ENCODE measurements around the gene CFAP45. TPM values are rescaled to one million over a fixed set of nuclear protein-coding genes. Genes with fewer than 3 reads are reported as not detected.

CFAP45 gene
- total RNA-seq, 1 donor from 2014 or later, result 1.2 TPM

DNA sequence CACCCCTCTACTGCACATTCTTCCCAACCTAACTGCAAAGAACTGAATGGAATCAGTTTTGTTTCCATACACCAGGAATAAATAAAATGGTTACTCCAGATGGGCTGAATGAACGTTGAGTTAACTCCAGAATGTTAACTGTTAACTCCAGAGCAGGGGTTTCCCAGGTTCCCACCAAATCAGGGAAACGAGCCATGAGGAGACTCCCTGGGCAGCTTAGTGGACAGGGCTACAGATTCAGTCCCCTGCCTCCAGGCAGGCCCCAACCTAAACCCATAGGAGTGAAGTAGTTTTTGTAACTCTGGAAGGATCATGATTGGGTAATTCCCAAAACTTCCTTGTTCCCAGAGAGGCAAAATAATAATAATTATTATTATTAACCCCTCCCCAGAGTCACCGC, 51.6 kb downstream of the CFAP45 start:
- DNase-seq, result no peak
- ATAC-seq (ENCODE audit: poor library complexity), result no peak
- intact Hi-C loops (cut with DNase I), result no loop called here

DNA sequence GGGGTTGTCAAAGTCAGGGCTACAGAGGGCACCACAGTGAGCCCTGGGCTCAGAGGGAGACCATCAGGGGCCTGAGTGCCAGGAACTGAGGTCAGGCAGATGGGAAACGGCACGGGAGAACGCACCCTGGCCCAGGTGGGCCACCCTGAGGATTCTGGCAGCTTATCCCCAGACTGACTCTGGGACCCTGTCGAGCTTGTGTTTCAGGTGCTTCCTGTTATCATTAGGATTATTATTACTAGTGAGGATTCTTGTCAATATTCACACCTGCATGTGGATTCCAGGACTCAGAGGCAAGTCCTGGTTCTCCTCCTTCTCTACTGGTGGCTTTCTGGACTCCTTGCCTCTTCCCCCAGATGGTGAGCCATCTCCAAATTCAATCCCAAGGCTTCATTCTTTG, 52.7 kb downstream of the CFAP45 start:
- no peak for ATAC-seq (ENCODE audit: poor library complexity)
- DNase-seq, result no peak
- intact Hi-C loops (cut with DNase I), result no loop called here

DNA sequence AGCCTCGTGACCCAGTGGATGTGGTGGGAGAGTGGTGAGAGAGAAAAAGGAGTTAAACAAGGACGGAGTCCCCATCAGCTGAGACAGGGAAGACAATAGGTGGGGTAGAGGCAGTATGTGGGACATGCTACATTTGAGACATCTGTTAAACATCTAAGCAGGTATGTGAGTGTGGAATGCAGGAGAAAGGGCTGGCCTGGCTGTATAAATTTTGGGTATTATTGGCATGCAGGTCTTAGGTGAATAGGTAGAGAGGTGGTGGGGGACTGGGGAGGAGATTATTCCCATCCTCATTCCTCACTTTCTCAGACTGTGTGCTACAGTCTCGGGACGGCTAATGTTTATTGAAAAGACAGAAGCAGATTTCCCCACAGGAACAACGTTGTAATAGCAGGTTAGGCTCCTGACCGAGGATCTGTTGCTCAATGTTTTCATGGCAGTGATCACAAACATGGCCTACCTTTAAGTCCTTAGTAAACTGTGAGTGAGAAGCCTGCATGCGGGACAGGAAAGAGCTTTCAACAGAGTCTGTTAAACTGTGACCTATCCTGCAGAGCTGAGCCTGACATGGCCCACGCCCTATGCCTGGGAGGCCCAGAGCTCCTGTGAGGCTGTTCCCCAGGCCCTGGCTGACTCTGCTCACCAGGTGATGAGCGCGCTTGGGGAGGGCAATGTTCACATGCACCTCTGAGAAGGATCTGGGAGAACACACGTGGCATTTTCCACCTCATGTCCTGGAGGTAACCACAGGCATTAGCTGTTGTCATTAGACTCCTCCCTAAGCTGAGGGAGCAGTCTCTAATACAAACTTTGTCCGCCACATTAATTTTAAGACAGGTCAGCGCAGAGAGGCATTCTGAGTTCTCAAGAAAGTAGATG, 54.0 kb downstream of the CFAP45 start:
- intact Hi-C loops (cut with DNase I), result no loop called here
- no peak for DNase-seq

DNA sequence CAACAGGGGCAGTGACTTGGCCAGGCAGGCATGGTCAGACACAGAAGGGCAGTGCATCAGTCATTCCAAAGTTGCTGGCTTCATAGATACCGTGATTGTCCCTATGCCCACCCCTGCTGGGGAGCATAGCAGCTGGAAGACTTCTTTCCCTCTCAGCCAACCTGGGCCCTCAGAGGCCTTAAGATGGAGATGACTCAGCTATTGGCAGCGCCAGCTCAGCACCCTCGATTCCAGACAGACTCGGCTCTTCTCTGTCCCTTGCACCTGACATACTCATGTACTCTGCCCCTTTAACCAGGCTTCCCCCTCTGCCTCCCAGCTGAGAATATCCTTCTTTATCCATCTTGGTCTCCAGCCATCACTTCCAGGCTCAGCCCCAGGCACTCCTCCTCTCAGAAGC, 56.5 kb downstream of the CFAP45 start:
- no peak for ATAC-seq (ENCODE audit: poor library complexity)
- intact Hi-C loops (cut with DNase I), result no loop called here
- no peak for DNase-seq

More for the DNA sequence above, 54.0 kb downstream of the CFAP45 start:
- no peak for ATAC-seq (ENCODE audit: poor library complexity)

DNA sequence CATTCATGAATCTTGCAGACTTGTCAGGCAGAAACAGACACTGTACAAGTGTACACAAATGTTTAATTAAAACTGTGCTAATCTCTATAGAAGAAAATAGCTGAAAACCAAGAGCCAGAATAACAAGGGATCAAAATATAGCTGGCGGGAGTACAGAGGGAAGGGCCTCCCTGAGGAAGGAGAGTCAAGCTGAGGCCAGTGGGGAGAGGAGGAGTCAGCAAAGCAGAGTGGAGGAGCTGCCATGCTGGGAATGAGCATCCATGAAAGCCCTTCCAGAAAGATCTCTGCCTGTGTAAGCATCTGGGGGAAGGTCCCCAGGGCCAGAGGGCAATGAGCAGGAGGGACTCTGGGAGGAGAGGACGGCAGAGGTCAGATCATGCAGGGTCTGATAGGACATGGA, 58.2 kb downstream of the CFAP45 start:
- no peak for ATAC-seq (ENCODE audit: poor library complexity)
- intact Hi-C loops (cut with DNase I), result no loop called here
- DNase-seq, result no peak

DNA sequence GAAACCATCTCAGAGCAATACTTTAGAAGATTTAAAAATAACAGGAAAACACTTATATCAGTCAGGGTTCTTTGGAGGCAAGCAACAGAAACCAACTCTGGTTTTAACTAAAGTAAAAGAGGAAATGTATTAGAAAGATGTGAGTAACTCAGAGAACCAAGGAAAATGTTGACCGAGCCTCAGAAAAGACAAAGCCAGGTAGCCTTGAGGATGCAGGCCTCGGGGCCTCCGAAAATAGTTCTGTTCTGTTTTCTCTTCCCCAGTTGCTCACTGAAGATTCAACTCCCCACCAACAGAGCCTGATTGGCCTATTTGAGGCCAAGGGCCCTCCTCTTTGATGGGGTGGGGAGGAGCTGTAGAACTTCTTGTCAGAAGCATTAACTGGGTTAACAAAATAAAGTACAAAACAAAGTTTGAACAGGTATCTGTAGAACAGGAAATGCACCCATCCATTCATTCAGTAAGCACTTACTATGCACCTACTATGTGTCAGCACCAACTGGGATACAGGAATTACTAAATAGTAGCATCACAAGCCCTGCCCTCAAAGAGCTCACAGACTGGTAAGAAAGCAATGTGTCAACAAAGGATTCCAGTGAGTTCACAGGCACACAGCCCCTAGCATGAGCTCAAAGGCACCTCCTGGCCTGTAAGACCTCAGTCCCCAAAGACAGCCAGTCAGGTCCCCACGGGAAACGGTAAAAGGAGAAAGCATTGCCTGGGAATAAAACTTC, 60.7 kb downstream of the CFAP45 start:
- DNase-seq (no peak), ATAC-seq (ENCODE audit: poor library complexity) (no peak)
- intact Hi-C loops (cut with DNase I), result no loop called here

DNA sequence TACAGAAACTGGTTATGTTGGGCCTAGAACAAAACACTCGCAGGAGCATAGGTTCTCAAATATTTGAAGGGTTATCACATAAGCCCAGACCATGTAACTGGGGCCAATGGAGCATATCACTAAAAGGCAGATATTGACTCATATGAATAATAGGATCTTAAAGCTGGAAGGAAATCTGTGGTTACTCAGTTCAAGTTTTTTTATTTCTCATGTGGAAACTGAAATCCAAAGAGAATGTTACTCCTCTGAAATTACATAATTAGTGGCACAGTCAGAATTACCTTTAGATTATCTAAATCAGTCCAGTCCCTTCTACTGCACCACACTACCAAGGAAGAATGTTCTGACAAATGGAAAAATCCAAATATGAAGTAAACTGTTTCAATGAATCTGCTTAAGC, 61.2 kb downstream of the CFAP45 start:
- ATAC-seq (ENCODE audit: poor library complexity) (no peak), DNase-seq (no peak)
- intact Hi-C loops (cut with DNase I), result no loop called here

DNA sequence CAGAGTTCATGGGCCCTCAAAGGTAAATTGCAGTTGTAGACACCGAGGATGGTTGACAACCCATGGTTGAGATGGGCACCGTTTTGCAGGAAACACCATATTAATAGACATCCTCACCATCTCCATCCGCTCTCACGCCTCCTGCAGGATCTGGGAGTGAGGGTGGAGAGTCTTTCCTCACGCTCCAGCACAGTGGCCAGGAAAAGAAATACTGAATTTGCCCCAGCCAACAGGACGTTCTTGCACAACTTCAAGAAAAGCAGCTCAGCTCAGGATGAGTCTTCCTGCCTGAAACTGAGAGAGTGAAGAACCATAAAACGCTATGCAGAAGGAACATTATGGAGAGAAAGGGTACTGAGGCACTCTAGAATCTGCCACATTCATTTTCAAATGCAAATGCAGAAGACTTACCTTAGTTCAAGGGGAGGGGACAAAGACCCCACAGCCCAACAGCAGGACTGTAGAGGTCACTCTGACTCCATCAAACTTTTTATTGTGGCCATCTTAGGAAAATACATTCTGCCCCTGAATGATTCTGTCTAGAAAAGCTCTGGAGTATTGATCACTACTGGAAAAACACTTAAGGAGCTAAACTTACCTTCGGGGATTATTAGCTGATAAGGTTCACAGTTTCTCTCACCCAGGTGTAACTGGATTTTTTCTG, 64.0 kb downstream of the CFAP45 start:
- intact Hi-C loops (cut with DNase I), result no loop called here
- peak; percentile 22 for ATAC-seq (ENCODE audit: poor library complexity)
- no peak for DNase-seq

DNA sequence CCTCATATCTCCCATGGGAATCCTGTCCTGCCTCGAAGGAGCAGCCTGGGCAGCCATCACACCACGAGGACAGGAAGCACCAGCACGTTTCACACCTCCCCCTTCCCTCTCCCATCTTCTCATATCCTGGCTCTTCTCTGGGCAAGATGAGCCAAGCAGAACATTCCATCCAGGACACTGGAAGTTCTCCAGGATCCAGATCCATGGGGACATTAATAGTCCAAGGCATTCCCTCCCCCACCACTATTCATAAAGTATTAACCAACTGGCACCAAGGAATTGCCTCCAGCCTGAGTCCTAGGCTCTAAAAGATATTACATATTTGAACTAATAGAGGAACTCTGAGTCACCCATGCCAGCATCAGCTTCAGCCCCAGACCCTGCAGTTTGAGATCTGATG, 64.6 kb downstream of the CFAP45 start:
- ATAC-seq (ENCODE audit: poor library complexity) (no peak), DNase-seq (no peak)
- intact Hi-C loops (cut with DNase I), result no loop called here

DNA sequence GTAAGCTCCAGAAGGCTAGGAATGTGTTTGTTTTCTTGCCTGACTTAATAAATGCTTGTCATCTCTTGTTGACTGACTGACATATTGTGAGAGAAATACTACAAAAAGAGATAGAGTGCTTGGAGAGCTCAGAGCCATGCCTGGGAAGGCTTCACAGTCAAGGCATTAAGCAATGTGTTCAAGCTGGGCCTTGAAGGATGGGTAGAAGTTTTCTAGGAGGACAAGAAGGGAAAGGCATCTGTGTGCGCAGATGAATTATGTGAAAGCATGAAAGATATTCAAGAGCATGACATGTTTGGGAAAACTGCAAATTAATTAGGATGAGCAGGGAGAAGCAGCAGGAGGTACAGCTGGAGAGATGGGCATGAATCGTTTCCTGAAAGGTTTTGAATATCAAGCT, 67.7 kb downstream of the CFAP45 start:
- DNase-seq (no peak), ATAC-seq (ENCODE audit: poor library complexity) (no peak)
- intact Hi-C loops (cut with DNase I), result no loop called here

DNA sequence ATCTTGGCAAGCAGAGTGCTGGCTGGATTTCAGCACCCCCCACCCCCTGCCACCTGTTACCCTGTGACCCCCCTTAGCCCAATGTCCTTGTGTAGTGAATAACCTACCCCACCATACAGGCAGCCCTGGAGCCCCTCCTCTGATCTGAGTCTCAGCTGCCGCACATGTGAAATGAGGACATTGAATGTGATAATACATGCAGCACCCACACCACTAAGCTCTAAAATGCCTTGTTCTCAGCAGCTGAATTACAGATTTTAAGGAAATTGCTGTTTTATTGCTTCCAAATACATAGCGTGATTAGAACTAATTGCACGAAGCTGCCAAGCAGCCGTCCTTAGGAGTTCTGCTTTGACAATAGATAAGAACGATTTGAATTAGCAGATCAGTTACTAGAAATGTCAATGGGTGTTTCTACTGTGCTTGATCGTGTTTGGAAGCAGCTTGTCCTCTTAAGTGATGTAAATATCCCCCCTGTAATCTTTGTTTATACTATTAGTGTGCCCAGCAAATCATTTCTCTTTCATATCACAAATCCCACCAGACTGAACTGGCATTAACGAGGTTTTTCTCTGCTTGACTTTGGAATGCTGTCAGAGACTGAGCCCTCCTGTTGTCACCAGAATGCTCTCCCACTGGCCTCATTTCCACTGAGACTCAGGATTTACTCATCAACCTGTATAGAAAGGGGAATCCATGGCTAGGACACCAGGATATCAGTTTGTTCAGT, 68.4 kb downstream of the CFAP45 start:
- no peak for ATAC-seq (ENCODE audit: poor library complexity)
- intact Hi-C loops (cut with DNase I), result no loop called here
- no peak for DNase-seq

DNA sequence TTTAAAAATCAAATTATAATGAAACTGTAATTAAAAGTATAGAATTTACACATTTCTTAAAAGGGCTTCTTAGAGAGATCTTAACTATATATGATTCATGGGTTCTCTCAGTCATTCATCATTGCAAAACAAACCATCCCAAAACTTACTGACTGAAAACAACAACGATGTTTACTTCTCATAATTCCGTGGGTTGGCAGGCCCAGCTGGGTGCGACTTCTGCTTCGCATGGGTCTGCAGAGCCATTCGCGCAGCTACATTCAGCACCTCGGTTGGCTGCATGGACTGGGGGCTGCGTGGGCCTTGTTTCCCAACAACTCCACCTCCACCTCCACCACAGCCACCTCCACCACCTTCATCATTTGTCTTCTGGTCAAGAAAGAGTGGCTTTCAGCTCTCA, 69.2 kb downstream of the CFAP45 start:
- no peak for ATAC-seq (ENCODE audit: poor library complexity)
- DNase-seq, result no peak
- intact Hi-C loops (cut with DNase I), result no loop called here

DNA sequence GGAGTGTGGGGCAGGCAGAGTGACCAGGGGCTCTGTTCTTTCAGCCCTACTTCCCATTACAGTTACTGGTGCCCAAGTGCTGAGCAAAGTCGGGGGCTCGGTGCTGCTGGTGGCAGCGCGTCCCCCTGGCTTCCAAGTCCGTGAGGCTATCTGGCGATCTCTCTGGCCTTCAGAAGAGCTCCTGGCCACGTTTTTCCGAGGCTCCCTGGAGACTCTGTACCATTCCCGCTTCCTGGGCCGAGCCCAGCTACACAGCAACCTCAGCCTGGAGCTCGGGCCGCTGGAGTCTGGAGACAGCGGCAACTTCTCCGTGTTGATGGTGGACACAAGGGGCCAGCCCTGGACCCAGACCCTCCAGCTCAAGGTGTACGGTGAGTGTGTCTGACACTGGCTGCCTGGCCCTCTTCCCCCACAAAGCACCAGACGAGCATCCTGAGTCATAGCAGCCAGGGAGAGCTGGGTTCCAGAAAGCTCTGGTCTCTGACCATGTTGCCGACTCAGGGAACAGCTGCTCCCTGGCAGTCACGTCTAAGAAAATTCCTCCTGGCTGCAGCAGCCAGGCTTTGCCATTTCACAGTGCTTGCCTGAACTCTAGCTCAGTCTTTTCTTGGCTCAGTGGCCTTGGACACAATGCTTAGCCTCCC, 70.0 kb downstream of the CFAP45 start:
- DNase-seq, result peak; percentile 61
- intact Hi-C loops (cut with DNase I), result no loop called here
- peak; percentile 58 for ATAC-seq (ENCODE audit: poor library complexity)

DNA sequence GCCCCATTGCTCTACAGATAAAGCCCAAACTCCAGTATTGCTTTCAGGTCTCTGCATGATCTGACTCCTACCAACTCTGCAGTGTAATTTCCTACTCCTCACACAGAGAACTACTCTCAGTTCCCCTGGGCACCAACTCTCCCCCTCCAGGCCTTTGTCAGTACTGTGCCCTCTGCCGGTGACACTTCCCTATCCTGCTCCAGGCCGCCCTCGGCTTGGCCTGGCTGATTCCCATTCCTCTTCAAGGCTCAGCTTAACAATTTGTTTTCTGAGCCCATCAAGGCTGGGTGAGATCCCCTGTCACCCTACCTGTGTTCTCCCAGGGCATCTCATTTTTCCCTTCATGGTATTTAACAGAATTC, 70.7 kb downstream of the CFAP45 start:
- peak; percentile 70 for DNase-seq
- intact Hi-C loops (cut with DNase I), result no loop called here
- peak; percentile 88 for ATAC-seq (ENCODE audit: poor library complexity)

DNA sequence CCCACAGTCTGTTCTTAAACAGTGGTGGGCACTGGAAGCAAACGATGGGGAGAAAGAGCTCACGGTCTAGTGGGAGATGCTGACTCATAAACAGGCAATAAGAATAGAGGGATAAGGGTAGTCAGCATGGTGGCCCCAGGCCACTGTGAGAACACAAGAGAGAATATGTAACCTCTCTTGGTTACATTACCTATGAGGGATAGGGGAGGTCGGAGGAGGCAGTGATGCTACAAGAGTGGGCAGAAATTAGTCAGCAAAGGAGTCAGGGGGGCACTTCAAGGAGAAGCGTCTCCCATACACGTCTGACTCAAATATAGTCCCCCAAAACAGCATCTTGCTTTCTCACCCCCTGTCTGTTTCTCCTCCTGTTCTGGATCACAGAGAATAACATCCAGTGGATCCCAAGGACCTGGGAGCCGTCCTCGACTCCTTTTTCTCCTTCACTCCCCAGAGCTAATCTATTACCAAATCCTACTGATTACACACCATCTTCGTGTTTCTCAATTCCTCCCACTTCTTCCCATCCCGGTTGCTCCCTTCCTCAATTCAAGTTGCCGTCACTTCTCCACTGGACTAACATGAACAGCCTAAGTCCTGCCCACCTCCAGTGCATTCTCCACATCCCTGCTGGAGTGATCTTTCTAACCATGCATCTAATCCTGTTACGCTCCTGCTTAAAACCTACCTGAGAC, 71.2 kb downstream of the CFAP45 start:
- ATAC-seq (ENCODE audit: poor library complexity) (no peak), DNase-seq (no peak)
- intact Hi-C loops (cut with DNase I), result no loop called here

DNA sequence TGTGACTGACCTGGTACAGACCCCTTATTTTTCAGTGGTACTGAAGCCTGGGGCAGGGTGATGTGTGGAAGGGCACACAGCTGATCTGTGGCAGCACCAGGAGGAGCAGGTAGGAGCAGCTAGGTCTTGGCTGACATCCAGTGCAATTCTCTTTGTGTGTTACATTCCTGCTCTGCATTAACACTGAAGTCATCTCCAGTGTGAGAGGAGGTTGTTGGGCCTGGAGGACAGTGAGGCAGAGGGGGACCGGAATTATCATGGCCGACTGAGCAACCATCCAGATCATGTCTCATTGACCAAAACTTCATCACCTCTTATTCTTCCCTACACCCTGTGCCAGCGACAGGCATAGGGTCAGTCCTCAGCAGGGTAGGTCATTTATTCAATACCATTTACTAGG, 71.8 kb downstream of the CFAP45 start:
- DNase-seq (no peak), ATAC-seq (ENCODE audit: poor library complexity) (no peak)
- intact Hi-C loops (cut with DNase I), result no loop called here

DNA sequence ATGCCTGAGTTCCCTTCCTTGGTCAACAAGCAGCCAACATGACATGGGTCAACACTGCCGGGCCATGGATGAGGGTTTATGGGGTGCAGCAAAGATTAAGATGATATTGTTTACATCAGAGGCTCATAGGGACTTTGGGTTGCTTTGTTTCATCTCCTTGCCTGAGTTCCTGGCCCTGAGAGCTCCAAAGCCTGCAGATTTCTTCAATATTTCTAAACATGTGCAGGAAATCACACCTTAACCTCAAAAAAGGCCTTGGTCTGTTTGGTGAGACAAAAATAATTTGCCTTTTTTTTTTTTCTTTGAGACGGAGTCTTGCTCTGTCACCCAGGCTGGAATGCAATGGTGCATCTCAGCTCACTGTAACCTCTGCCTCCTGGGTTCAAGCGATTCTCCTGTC, 72.4 kb downstream of the CFAP45 start:
- no peak for DNase-seq
- intact Hi-C loops (cut with DNase I), result no loop called here
- ATAC-seq (ENCODE audit: poor library complexity), result no peak

DNA sequence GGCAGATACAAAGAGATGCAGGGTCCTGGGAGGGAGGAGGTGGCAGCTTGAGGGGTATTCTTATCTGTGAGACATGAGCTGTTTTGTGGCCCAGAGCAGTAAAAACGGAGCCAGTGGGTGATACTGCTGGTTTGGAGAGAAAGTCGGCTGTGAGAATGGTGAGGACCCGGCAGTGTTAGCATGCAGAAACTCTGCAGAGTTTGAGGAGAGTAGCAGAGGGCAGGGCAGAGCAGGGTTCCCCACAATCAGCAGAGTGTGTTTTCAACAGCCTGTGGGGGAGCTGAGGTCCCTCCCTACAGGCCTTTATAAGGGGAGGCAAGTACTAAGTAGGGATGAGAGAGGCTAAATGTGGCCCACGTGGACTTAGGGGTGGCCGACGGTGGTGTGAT, 72.9 kb downstream of the CFAP45 start:
- no peak for ATAC-seq (ENCODE audit: poor library complexity)
- intact Hi-C loops (cut with DNase I), result no loop called here
- DNase-seq, result no peak
